ENCODE measurements around the gene ADAM22.

DNA sequence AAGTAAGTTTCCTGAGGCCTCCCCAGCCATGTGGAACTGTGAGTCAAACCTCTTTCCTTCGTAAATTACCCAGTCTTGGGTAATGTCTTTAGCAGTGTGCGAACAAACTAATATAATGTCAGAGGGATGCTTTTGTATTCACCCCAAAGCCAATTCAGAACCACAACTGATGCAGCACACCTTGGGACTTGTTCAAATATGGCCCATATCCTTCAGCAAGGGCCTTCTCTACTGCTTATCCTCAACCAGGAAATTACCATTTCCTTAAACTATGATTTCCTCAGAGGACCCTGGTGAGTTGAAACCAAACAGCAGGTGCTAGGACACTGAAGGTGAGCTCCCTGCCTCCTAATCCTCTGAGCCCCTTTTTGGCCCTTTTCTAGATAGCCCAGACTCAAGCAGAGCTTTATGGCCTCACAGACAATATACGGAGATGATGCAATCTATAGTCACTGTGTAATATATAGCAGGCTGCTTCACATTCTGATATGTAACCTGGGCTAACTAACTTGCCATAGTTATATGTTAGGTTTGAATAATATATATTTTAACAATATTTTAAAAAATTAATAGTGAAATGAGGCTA, 270.6 kb downstream of the ADAM22 start:
- TF ChIP-seq, protein P1, sequence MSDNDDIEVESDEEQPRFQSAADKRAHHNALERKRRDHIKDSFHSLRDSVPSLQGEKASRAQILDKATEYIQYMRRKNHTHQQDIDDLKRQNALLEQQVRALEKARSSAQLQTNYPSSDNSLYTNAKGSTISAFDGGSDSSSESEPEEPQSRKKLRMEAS (IDR thresholded peaks at IDR 0.05; ENCODE audit: low read depth) = no peak
- TF ChIP-seq, protein P2, sequence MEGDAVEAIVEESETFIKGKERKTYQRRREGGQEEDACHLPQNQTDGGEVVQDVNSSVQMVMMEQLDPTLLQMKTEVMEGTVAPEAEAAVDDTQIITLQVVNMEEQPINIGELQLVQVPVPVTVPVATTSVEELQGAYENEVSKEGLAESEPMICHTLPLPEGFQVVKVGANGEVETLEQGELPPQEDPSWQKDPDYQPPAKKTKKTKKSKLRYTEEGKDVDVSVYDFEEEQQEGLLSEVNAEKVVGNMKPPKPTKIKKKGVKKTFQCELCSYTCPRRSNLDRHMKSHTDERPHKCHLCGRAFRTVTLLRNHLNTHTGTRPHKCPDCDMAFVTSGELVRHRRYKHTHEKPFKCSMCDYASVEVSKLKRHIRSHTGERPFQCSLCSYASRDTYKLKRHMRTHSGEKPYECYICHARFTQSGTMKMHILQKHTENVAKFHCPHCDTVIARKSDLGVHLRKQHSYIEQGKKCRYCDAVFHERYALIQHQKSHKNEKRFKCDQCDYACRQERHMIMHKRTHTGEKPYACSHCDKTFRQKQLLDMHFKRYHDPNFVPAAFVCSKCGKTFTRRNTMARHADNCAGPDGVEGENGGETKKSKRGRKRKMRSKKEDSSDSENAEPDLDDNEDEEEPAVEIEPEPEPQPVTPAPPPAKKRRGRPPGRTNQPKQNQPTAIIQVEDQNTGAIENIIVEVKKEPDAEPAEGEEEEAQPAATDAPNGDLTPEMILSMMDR (IDR thresholded peaks at IDR 0.05) = no peak
- TF ChIP-seq CHD2 (IDR thresholded peaks at IDR 0.05; ENCODE audit: low read length, partially characterized antibody) = no peak
- TF ChIP-seq, protein P3, sequence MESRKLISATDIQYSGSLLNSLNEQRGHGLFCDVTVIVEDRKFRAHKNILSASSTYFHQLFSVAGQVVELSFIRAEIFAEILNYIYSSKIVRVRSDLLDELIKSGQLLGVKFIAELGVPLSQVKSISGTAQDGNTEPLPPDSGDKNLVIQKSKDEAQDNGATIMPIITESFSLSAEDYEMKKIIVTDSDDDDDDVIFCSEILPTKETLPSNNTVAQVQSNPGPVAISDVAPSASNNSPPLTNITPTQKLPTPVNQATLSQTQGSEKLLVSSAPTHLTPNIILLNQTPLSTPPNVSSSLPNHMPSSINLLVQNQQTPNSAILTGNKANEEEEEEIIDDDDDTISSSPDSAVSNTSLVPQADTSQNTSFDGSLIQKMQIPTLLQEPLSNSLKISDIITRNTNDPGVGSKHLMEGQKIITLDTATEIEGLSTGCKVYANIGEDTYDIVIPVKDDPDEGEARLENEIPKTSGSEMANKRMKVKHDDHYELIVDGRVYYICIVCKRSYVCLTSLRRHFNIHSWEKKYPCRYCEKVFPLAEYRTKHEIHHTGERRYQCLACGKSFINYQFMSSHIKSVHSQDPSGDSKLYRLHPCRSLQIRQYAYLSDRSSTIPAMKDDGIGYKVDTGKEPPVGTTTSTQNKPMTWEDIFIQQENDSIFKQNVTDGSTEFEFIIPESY (IDR thresholded peaks at IDR 0.05; ENCODE audit: borderline replicate concordance, low read depth) = no peak
- no peak for TF ChIP-seq GATA2 (CRISPR knock-in tag; IDR thresholded peaks at IDR 0.05)
- TF ChIP-seq NFIC (IDR thresholded peaks at IDR 0.05; ENCODE audit: borderline replicate concordance) = no peak

Measured in SK-N-SH (cell line).